T-helper 1 cell (primary cell): ENCODE data around the gene ABCC1.

Experiments
- DNase-seq, 5 donors: peaks; one replicate each; pipeline ENCODE4 v3.0.0-alpha.2; 2012 to 2020

The ABCC1 gene

DNA sequence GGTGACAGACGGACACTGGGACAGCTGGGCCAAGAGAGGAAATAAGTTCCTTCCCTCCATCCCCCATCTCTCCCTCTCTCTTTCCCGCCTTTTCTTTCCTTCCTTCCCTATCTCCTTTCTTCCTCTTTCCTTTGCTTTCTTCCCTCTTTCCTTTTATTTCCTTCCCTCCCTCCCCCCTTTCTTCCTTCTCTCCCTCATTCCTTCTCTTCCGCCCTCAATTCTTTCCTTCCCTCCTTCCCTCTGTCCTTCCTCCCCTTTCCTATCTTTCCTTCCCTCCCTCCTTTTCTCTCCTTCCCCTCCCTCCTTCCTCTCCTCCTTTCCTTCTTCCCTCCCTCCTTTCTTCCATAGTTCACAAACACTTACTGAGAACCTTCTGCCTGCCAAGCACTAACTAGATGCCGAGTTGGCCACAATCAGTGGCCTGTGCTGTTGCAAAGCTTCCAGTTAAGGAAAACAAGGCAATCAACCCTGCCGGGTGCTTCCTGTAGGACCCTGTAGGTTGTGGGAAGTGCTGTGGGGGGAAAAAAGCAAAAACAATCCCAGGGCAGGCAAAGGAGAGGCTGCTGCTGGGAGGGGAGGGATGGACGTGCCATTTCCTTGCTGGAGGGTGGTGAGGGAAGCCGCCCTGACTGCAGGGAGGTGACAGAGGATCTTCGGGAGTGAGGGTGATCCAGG is 242.2 kb downstream of the ABCC1 start:
- DNase-seq = no peak
